ENCODE data around the gene CASP5. TPM values are rescaled to one million over a fixed set of nuclear protein-coding genes. Genes with fewer than 3 reads are reported as not detected.

Gene CASP5
- total and polyA plus RNA-seq, 2 of the 4 experiments (the other 2 are of a cell fraction), result not detected

- intact Hi-C loops (cut with micrococcal nuclease), result no loop called here
These were observed 48.2 kb upstream of the CASP5 start for GRCh38 chr11:105071089-105071732.

More at GRCh38 chr11:105071089-105071732, 48.2 kb upstream of the CASP5 start:
- Histone ChIP-seq H3K9me1 (ENCODE audit: insufficient read depth, low read length) (0 out of 2 replicates have a peak, but pooled peaks cover 2% of the 10 kb centered on the region), H2BK120ac (ENCODE audit: low read depth, low read length) (no peak overlapping the region), H4K91ac (ENCODE audit: insufficient read depth, low read depth, low read length) (no peak overlapping the region), H3K23ac (ENCODE audit: low read depth, low read length) (no peak overlapping the region), H2AFZ (replicated peaks; ENCODE audit: low read length, poor library complexity) (no peak overlapping the region), H2AK5ac (ENCODE audit: low read depth, low read length) (no peak overlapping the region), H3K9ac (ENCODE audit: low read depth, low read length) (no peak overlapping the region), H3K9me3 (ENCODE audit: control insufficient read depth, insufficient read depth, low read length) (no peaks in the 10 kb centered on the region), H4K5ac (ENCODE audit: low read depth, low read length) (no peak overlapping the region), H3K4me2 (ENCODE audit: low read depth, low read length) (no peak overlapping the region), H4K8ac (ENCODE audit: low read depth in 2 of 2, low read length in 2 of 2) (no peak overlapping the region), H3K36me3 (ENCODE audit: control insufficient read depth, insufficient read depth, low read length) (no peaks in the 10 kb centered on the region), H3K56ac (ENCODE audit: extremely low read depth, insufficient read depth, low read length) (no peak overlapping the region), H3K18ac (ENCODE audit: low read depth, low read length) (no peak overlapping the region), H2BK5ac (ENCODE audit: low read depth, low read length, poor library complexity, severe bottlenecking) (no peak overlapping the region), H3K79me1 (ENCODE audit: low read depth in 1 of 2, low read length in 2 of 2) (no peaks in the 10 kb centered on the region), H2BK20ac (ENCODE audit: low read depth, low read length) (no peak overlapping the region), H2AK9ac (replicated peaks; ENCODE audit: low read depth, low read length, poor library complexity) (no peak overlapping the region), H3K27me3 (ENCODE audit: control insufficient read depth, insufficient read depth, low read length) (no peaks in the 10 kb centered on the region), H3K4me1 (ENCODE audit: control insufficient read depth, insufficient read depth, low read length) (no peaks in the 10 kb centered on the region; the same call in 1 of the 2 replicates), H3K4me3 (ENCODE audit: insufficient read depth, low read depth, low read length) (no peak overlapping the region), H4K20me1 (ENCODE audit: insufficient read depth, low read length) (no peaks in the 10 kb centered on the region), H3K27ac (ENCODE audit: insufficient read depth, low read length) (no peak overlapping the region), H2BK15ac (ENCODE audit: low read depth, low read length) (no peak overlapping the region), H3K14ac (replicated peaks; ENCODE audit: low read depth, low read length) (no peak overlapping the region), H3K4ac (ENCODE audit: low read depth, low read length) (no peak overlapping the region)
- CTCF ChIA-PET, result no interaction called here
- BruUV-seq (replicated peaks), result no TSS peak
- DNase-seq, result no peak
- 83% methylated on average over 1 of the region's 4 CpGs; no CpG with 5 or more reads in 1 of the 2 experiments for WGBS, 2 experiments (ENCODE audit: extremely low coverage in 2 of 2, insufficient read length in 1 of 2)
- dilution Hi-C loops (cut with HindIII; ENCODE audit: low sequenced_read_pairs, unreplicated experiment), result no loop called here
- in situ Hi-C loops (cut with MboI; ENCODE audit: low sequenced_read_pairs), result no loop called here
- no peak for ATAC-seq (ENCODE audit: low read depth)
- POLR2A ChIA-PET (ENCODE audit: unreplicated experiment), result no interaction called here
- no peak for TF ChIP-seq RCOR1 (IDR thresholded peaks at IDR 0.05; ENCODE audit: insufficient replicate concordance, low read length)
- TF ChIP-seq FOS (IDR thresholded peaks at IDR 0.05; ENCODE audit: low read depth, low read length), result no peak
- no peak for TF ChIP-seq SMC3 (IDR thresholded peaks at IDR 0.05; ENCODE audit: low read depth, low read length)
- no peak for TF ChIP-seq POLR2A (IDR thresholded peaks at IDR 0.05; ENCODE audit: low read depth, low read length)
- TF ChIP-seq, protein P1, sequence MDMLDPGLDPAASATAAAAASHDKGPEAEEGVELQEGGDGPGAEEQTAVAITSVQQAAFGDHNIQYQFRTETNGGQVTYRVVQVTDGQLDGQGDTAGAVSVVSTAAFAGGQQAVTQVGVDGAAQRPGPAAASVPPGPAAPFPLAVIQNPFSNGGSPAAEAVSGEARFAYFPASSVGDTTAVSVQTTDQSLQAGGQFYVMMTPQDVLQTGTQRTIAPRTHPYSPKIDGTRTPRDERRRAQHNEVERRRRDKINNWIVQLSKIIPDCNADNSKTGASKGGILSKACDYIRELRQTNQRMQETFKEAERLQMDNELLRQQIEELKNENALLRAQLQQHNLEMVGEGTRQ (IDR thresholded peaks at IDR 0.05; ENCODE audit: low read depth, low read length), result no peak
- TF ChIP-seq MAFK (IDR thresholded peaks at IDR 0.05; ENCODE audit: low read depth, low read length), result no peak

All from IMR-90 (cell line).